Ureter (tissue), 1 donor: Measurements from ENCODE around the gene SRRM1. TPM values are rescaled to one million over a fixed set of nuclear protein-coding genes. Genes with fewer than 3 reads are reported as not detected.
"Not testable (repeated sequence)": the region's sequence is repeated elsewhere in the genome, so short reads cannot be mapped to it uniquely, and the experiment has no call there.

Source experiments
- DNase-seq: peaks from one replicate; pipeline ENCODE4 v3.0.0-alpha.2; 2020; ENCODE audit warnings: low spot score
- total RNA-seq: library from RNA; stranded (reverse); gene quantifications from one replicate; pipeline ENCODE4 v1.2.4, GENCODE V29; 2023
- donor health status: DM: yes; HTN: yes; CAD: no.

The SRRM1 gene
- total RNA-seq, 1 donor from 2014 or later, result 169 TPM

DNA sequence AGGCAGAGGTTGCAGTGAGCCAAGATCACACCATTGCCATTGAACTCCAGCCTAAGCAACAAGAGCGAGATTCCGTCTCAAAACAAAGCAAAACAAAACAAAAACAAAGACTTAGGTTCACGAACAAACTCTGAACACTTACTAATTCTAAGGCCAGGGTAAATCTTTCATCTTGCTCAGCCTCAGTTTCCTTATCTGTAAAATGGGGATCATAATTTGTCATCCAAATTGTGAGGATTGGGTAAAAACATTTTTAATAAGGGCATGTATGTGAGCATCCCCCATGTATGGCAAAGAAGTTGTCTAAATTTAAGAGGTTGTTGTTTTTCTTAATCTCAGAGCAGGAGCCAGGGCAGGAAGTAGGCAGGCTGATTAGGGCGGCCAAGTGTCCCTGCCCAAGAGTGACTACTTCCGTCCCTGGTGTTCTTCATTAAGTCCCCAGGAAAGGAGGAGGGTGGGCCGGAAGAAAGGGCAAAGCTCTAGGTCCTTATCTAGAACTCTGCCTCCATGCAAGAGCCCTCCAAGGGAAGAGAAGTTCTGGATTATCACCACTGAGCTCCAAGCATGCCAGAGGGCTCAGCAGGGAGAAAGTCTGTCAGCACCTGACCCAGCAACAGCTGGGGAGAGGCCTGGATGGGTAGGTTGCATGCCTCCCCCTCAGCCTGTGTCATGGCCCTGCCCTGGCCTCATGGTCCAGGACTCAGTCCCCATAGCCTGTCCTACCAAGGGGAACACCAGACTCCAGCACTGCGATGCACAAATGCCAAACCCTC, 52.3 kb downstream of the SRRM1 start:
- DNase-seq, result no peak

- DNase-seq, result no peak
Measured at GRCh38 chr1:24696041-24696755, 53.1 kb downstream of the SRRM1 start.

DNA sequence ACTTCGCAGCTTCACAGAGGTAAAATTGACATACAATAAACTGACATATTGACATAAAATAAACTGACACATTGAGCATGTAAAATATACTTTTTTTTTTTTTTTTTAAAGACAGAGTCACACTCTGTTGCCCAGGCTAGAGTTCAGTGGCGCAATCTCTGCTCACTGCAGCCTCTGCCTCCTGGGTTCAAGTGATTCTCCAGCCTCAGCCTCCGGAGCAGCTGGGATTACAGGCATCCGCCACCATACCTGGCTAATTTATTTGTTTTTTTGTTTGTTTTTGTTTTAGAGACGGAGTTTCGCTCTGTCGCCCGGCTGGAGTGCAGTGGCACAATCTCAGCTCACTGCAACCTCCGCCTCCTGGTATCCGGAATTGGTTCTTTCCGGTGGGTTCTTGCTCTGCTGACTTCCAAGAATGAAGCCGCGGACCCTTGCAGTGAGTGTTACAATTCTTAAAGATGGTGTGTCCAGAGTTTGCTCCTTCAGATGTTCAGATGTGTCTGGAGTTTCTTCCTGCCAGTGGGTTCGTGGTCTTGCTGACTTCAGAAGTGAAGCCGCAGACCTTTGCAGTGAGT, 53.7 kb downstream of the SRRM1 start:
- DNase-seq, result no peak

- DNase-seq, result not testable (repeated sequence)
Measured at GRCh38 chr1:24697453-24698001, 54.4 kb downstream of the SRRM1 start.

- DNase-seq, result not testable (repeated sequence)
Measured at GRCh38 chr1:24698326-24698725, 55.2 kb downstream of the SRRM1 start.

- no peak for DNase-seq
Measured at GRCh38 chr1:24699628-24700027, 56.5 kb downstream of the SRRM1 start.

GRCh38 chr1:24702511-24703293, 59.6 kb downstream of the SRRM1 start:
- no peak for DNase-seq

GRCh38 chr1:24704411-24705259, 61.5 kb downstream of the SRRM1 start:
- DNase-seq, result no peak

- peak; percentile 76 for DNase-seq
Measured at GRCh38 chr1:24705260-24706073, 62.4 kb downstream of the SRRM1 start.

DNA sequence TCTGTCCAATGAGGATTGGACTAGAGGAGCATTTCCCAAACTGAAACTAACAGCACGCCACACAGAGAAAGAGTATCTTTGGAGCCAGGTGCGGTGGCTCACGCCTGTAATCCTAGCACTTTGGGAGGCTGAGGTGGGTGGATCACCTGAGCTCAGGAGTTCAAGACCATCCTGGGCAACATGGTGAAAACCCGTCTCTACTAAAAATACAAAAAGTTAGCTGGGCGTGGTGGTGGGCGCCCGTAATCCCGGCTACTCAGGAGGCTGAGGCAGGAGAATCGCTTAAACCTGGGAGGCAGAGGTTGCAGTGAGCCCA, 62.9 kb downstream of the SRRM1 start:
- not testable (repeated sequence) for DNase-seq

DNA sequence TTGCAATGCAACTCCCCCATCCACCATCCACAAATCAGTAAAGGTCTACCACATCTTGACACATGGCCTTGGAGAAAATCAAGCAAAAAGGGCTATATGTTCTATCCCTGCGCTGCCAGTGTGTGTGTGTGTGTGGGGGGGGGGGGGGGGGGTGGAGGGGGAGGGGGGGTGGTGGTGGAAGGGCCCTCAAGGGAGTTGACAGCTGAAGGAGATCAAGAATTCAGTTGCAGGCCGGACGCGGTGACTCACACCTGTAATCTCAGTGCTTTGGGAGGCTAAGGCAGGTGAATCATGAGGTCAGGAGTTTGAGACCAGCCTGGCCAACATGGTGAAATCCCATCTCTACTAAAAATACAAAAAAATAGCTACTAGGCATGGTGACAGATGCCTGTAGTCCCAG, 64.6 kb downstream of the SRRM1 start:
- no peak for DNase-seq

DNA sequence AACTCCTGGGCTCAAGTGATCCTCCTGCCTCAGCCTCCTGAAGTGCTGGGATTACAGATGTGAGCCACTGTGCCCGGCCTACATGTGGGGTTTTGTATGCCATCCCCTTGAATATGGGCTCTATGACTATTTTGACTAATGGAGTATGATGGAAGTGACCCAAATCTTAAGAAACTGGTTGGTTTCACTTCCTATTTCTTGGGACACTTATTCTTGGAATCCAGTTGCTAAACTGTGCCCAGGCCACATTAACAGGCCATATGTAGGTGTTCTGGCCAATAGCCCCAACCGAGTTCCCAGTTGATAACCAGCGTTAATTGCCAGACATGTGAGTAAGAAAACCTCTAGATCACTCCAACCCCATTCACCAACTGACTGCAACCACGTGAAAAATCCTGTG, 65.8 kb downstream of the SRRM1 start:
- DNase-seq, result no peak

GRCh38 chr1:24709791-24710441, 66.8 kb downstream of the SRRM1 start:
- no peak for DNase-seq

GRCh38 chr1:24711329-24711728, 68.2 kb downstream of the SRRM1 start:
- DNase-seq, result no peak

GRCh38 chr1:24713176-24713575, 70.1 kb downstream of the SRRM1 start:
- DNase-seq, result no peak

GRCh38 chr1:24713736-24714135, 70.6 kb downstream of the SRRM1 start:
- no peak for DNase-seq

DNA sequence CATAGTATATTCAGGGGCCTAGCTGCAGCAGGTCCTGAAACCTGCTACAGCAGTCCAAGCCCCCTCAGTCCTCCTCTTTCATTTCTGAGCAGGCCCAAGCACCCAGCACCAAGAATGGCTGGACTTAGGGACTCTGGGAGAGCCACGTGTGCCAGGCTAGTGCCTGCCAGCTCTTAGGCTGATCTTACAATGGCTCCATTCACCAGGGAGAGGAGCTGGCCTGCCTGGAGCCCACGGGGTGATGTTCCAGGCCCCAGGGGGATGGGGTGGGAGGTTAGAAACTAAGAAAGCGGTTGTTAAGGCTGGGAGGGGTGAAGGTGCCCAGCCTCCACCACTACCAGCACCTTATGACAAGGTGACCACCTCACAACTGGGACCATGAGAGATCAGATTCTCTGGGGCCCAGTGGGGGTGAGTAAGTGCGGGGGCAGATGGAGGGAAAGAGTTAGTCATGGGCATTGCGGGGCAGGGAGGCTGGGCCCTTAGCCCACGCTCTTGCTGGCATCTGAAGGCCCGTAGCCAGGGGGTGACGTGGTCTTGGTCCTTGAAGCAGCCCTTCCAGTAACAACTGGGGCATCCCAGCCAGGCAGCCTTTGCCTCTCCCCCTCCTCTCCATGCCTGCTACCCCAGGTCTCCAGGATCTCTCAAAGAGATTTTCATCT, 71.9 kb downstream of the SRRM1 start:
- DNase-seq, result no peak

DNA sequence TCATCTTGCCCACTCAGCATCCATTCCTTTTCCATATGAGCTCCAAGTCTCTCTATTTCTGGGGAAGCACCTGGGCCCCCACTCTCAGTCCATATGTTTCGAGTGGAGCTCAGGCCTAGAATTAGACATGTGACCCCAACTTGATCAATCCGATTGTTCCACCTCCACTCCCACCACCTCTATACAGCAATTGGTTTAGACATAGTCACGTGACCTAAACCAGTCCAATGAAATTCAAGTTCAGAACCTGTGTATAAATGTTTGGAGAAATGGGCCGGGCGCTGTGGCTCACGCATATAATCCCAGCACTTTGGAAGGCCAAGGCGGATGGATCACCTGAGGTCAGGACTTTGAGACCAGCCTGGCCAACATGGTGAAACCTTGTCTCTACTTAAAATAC, 72.6 kb downstream of the SRRM1 start:
- DNase-seq, result no peak
